HepG2 (cell line): ENCODE measurements around the gene ITGA6. TPM values are rescaled to one million over a fixed set of nuclear protein-coding genes. Genes with fewer than 3 reads are reported as not detected.

Source experiments
- FOSL2 ChIP-seq: sonication (generic); formaldehyde crosslinking; IDR thresholded peaks from 2 replicates; pipeline ENCODE4 v1.4.0; 2020; ENCODE audit warnings: missing genetic modification reagents
- FOXP1 ChIP-seq, 2 experiments: fragments of 450-650 bp in 1 of 2; IDR thresholded peaks; 2 replicates each; pipeline ENCODE4 v1.6.1; 2017 to 2018; ENCODE audit warnings: antibody characterized with exemption in 1 of 2
- HNF4A ChIP-seq: sonication (generic); formaldehyde crosslinking; IDR thresholded peaks from 2 replicates; pipeline ENCODE4 v1.4.0; 2020; ENCODE audit warnings: missing genetic modification reagents
- HOXA7 ChIP-seq: sonication (generic); formaldehyde crosslinking; IDR thresholded peaks from 2 replicates; pipeline ENCODE4 v1.8.1; 2022; ENCODE audit warnings: mild to moderate bottlenecking, missing genetic modification reagents, moderate library complexity
- MAFG ChIP-seq: sonication (generic); formaldehyde crosslinking; IDR thresholded peaks from 2 replicates; pipeline ENCODE4 v1.5.1; 2020; ENCODE audit warnings: mild to moderate bottlenecking, missing genetic modification reagents
- MXI1 ChIP-seq: IDR thresholded peaks from 3 replicates; pipeline ENCODE4 v1.6.1; 2012; ENCODE audit warnings: low read depth, low read length, inconsistent platforms, borderline replicate concordance
- NBN ChIP-seq: fragments of 450-650 bp; conservative IDR thresholded peaks from 2 replicates; pipeline ENCODE4 v1.6.1; 2017
- PHB2 ChIP-seq: fragments of 450-650 bp; IDR thresholded peaks from 2 replicates; pipeline ENCODE4 v1.6.1; 2018; ENCODE audit not compliant: partially characterized antibody
- RNF2 ChIP-seq: fragments of 450-650 bp; conservative IDR thresholded peaks from 2 replicates; pipeline ENCODE4 v1.6.1; 2016; ENCODE audit warnings: low read depth
- SALL1 ChIP-seq: sonication (generic); formaldehyde crosslinking; IDR thresholded peaks from 2 replicates; pipeline ENCODE4 v1.8.0; 2022; ENCODE audit warnings: mild to moderate bottlenecking, missing genetic modification reagents
- SMARCE1 ChIP-seq: fragments of 450-650 bp; IDR thresholded peaks from 2 replicates; pipeline ENCODE4 v1.6.1; 2017; ENCODE audit warnings: borderline replicate concordance
- SNAI1 ChIP-seq: sonication (generic); formaldehyde crosslinking; IDR thresholded peaks from 2 replicates; pipeline ENCODE4 v1.5.0; 2020; ENCODE audit warnings: mild to moderate bottlenecking, missing genetic modification reagents, borderline replicate concordance
- SRF ChIP-seq: IDR thresholded peaks from 2 replicates; pipeline ENCODE4 v1.6.1; 2011; ENCODE audit warnings: mild to moderate bottlenecking, low read depth, low read length, moderate library complexity
- SRSF1 ChIP-seq: fragments of 200-400 bp; formaldehyde crosslinking; optimal IDR thresholded peaks from 2 replicates; pipeline ENCODE3; 2017; ENCODE audit warnings: mild to moderate bottlenecking, low read depth, low read length, moderate library complexity
- SUZ12 ChIP-seq: fragments of 150-350 bp; IDR thresholded peaks from 2 replicates; pipeline ENCODE4 v1.6.1; 2014; ENCODE audit warnings: low read depth, low read length
- ZNF180 ChIP-seq: sonication (generic); formaldehyde crosslinking; IDR thresholded peaks from 2 replicates; pipeline ENCODE4 v1.4.0; 2020; ENCODE audit warnings: low read depth, missing genetic modification reagents, borderline replicate concordance
- ZNF510 ChIP-seq: sonication (generic); formaldehyde crosslinking; IDR thresholded peaks from 2 replicates; pipeline ENCODE4 v1.4.0; 2020; ENCODE audit warnings: low read depth, mild to moderate bottlenecking, missing genetic modification reagents
- ZNF782 ChIP-seq: sonication (generic); formaldehyde crosslinking; IDR thresholded peaks from 2 replicates; pipeline ENCODE4 v1.4.0; 2020; ENCODE audit warnings: missing genetic modification reagents, mild to moderate bottlenecking, borderline replicate concordance
- ZNF790 ChIP-seq: sonication (generic); formaldehyde crosslinking; IDR thresholded peaks from 2 replicates; pipeline ENCODE4 v1.8.0; 2022; ENCODE audit warnings: missing genetic modification reagents, mild to moderate bottlenecking, borderline replicate concordance
- ZSCAN21 ChIP-seq: sonication (generic); formaldehyde crosslinking; IDR thresholded peaks from 2 replicates; pipeline ENCODE4 v1.8.0; 2022; ENCODE audit warnings: mild to moderate bottlenecking, missing genetic modification reagents, moderate library complexity, borderline replicate concordance
- polyA plus RNA-seq, 8 experiments: library from polyadenylated mRNA; depleted of rRNA in 3 of 8; stranded (reverse) in 7 of 8; unstranded in 1 of 8; fragments of >200 nt; fragmentation: Illumina TruSeq in 4 of 8; extraction: Trizol in 4 of 8; gene quantifications; 2 replicates each; pipeline versions ENCODE4 v1.2.1 to v1.2.3, GENCODE V29; 2011 to 2016; ENCODE audit warnings: low read depth in 4 of 8, missing spikeins in 1 of 8, mixed read lengths in 1 of 8; ENCODE audit not compliant: insufficient read depth in 1 of 8
- total RNA-seq, 5 experiments: library from RNA; depleted of rRNA; stranded (reverse); fragments of >200 nt; fragmentation: Illumina TruSeq; extraction: Trizol; gene quantifications; 2 replicates each; pipeline ENCODE4 v1.2.3, GENCODE V29; 2016; ENCODE audit warnings: low read depth in 1 of 5
- TF ChIP-seq, protein P1 (sequence below): IDR thresholded peaks from 2 replicates; pipeline ENCODE4 v1.6.1; 2016
- TF ChIP-seq, protein P2 (sequence below): sonication (generic); formaldehyde crosslinking; IDR thresholded peaks from 2 replicates; pipeline ENCODE4 v1.4.0; 2020; ENCODE audit warnings: missing genetic modification reagents, mild to moderate bottlenecking, borderline replicate concordance
- TF ChIP-seq, protein P3 (sequence below): IDR thresholded peaks from 2 replicates; pipeline ENCODE4 v1.4.0; 2020; ENCODE audit warnings: mild to moderate bottlenecking, missing genetic modification reagents
- TF ChIP-seq, protein P4 (sequence below): sonication (generic); formaldehyde crosslinking; IDR thresholded peaks from 2 replicates; pipeline ENCODE4 v1.5.0; 2020; ENCODE audit warnings: missing genetic modification reagents

The ITGA6 gene
- total and polyA plus RNA-seq, 2 of the 13 experiments (the other 11 are each of a cell fraction or from before 2014, with no cell fraction given) = 24.0 to 92.5 TPM

DNA sequence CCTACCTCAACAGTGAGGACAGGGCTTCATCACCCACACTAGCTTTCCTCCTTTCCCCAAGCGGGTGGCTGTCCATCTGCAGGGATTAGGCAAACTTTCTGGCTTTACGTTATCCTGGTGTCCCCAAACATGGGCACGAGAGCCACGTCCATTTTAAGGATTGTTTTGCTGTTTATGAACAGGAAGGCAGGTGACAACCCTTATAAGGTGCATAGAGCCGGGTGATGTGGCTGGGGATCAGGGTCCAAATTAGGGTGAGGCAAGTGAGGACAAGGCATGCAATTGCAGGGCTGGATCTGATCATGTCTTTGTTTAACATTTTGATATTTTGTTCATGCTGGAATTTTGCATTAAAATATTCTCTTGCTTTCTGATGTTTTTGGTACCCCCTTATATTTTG is 27.6 kb upstream of the ITGA6 start (continued):
- TF ChIP-seq MAFG (CRISPR knock-in tag) (no peak), SMARCE1 (no peak), RNF2 (no peak), HNF4A (CRISPR knock-in tag) (peak; percentile 68), MXI1 (no peak), SUZ12 (no peak), ZNF790 (no peak), FOSL2 (CRISPR knock-in tag) (no peak), SRF (peak; percentile 73), SALL1 (CRISPR knock-in tag) (peak; percentile 28; the same call in 1 of the 2 replicates), SRSF1 (no peak), ZNF782 (CRISPR knock-in tag) (no peak), ZNF510 (no peak), SNAI1 (CRISPR knock-in tag) (no peak), ZNF180 (CRISPR knock-in tag) (no peak), ZSCAN21 (CRISPR knock-in tag) (no peak), HOXA7 (CRISPR knock-in tag) (no peak), PHB2 (no peak), NBN (no peak), FOXP1 (IDR thresholded peaks at IDR 0.05) (no peak), FOXP1 (CRISPR knock-in tag; IDR thresholded peaks at IDR 0.05) (peak; percentile 42; the same call in 1 of the 2 replicates)
- TF ChIP-seq, protein P1, sequence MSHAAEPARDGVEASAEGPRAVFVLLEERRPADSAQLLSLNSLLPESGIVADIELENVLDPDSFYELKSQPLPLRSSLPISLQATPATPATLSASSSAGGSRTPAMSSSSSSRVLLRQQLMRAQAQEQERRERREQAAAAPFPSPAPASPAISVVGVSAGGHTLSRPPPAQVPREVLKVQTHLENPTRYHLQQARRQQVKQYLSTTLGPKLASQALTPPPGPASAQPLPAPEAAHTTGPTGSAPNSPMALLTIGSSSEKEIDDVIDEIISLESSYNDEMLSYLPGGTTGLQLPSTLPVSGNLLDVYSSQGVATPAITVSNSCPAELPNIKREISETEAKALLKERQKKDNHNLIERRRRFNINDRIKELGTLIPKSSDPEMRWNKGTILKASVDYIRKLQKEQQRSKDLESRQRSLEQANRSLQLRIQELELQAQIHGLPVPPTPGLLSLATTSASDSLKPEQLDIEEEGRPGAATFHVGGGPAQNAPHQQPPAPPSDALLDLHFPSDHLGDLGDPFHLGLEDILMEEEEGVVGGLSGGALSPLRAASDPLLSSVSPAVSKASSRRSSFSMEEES (CRISPR knock-in tag) = 0 out of 2 replicates have a peak, but pooled peaks have one; percentile 22
- TF ChIP-seq, protein P2, sequence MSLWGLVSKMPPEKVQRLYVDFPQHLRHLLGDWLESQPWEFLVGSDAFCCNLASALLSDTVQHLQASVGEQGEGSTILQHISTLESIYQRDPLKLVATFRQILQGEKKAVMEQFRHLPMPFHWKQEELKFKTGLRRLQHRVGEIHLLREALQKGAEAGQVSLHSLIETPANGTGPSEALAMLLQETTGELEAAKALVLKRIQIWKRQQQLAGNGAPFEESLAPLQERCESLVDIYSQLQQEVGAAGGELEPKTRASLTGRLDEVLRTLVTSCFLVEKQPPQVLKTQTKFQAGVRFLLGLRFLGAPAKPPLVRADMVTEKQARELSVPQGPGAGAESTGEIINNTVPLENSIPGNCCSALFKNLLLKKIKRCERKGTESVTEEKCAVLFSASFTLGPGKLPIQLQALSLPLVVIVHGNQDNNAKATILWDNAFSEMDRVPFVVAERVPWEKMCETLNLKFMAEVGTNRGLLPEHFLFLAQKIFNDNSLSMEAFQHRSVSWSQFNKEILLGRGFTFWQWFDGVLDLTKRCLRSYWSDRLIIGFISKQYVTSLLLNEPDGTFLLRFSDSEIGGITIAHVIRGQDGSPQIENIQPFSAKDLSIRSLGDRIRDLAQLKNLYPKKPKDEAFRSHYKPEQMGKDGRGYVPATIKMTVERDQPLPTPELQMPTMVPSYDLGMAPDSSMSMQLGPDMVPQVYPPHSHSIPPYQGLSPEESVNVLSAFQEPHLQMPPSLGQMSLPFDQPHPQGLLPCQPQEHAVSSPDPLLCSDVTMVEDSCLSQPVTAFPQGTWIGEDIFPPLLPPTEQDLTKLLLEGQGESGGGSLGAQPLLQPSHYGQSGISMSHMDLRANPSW (CRISPR knock-in tag) = no peak
- TF ChIP-seq, protein P3, sequence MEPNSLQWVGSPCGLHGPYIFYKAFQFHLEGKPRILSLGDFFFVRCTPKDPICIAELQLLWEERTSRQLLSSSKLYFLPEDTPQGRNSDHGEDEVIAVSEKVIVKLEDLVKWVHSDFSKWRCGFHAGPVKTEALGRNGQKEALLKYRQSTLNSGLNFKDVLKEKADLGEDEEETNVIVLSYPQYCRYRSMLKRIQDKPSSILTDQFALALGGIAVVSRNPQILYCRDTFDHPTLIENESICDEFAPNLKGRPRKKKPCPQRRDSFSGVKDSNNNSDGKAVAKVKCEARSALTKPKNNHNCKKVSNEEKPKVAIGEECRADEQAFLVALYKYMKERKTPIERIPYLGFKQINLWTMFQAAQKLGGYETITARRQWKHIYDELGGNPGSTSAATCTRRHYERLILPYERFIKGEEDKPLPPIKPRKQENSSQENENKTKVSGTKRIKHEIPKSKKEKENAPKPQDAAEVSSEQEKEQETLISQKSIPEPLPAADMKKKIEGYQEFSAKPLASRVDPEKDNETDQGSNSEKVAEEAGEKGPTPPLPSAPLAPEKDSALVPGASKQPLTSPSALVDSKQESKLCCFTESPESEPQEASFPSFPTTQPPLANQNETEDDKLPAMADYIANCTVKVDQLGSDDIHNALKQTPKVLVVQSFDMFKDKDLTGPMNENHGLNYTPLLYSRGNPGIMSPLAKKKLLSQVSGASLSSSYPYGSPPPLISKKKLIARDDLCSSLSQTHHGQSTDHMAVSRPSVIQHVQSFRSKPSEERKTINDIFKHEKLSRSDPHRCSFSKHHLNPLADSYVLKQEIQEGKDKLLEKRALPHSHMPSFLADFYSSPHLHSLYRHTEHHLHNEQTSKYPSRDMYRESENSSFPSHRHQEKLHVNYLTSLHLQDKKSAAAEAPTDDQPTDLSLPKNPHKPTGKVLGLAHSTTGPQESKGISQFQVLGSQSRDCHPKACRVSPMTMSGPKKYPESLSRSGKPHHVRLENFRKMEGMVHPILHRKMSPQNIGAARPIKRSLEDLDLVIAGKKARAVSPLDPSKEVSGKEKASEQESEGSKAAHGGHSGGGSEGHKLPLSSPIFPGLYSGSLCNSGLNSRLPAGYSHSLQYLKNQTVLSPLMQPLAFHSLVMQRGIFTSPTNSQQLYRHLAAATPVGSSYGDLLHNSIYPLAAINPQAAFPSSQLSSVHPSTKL (CRISPR knock-in tag) = peak; percentile 30; the same call in 1 of the 2 replicates
- TF ChIP-seq, protein P4, sequence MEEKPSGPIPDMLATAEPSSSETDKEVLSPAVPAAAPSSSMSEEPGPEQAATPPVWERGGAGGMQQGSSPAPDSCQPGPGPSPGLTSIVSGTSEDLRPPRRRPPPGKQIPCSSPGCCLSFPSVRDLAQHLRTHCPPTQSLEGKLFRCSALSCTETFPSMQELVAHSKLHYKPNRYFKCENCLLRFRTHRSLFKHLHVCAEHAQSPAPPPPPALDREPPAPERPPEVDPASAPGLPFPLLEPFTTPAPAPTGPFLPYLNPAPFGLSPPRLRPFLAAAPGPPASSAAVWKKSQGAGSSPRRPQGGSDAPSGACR (CRISPR knock-in tag) = no peak
